Measurements from ENCODE around the gene DOCK6.

DNA sequence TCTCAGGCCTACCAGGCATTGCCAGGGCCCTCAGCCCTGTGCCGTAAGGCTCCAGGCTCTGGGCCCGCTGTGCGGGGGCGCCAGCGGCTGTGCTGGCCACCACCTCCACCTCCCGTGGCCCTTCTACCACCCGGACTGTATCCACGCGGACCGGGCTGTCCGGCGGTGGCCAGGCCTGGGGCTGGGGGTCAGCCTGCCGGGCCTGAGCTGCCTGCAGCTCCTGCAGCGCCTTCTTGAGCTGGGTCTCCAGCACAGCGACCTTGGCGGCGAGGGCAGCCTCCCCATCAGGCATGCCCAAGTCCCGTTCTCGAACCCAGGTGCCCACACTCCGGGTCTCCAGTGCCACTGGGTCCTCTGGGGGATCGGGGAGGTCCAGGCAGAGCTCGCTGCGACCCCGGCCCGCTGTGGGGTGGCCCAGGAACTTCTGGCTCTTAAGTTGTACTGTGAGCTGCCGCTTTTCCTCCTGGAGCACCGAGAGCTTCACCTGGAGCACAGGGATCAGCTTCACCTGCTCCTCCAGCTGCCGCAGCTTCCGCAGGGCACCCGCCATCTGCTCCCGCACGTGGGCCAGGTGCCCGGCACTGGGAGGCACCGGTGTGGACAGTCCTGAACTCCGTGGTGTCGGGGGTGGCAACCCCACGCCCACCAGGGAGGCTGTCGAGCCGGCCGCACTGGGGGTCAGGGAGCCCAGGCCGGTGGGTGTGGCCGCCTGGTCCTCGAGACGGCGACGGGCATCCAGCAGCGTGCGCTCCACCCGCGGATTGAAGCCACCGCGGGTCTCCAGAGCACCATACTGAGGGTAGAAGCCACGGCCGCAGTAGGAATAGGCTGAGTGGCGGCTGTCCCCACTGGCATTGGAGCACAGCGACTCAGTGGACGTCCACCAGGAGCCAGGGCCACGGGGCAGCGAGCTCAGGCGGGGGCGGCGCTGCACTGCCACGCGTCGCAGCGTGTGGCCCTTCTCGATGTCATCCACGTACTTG lies 69.1 kb downstream of the DOCK6 start:
- TF ChIP-seq POLR2A (IDR thresholded peaks at IDR 0.05; ENCODE audit: insufficient read depth in 1 of 2, low read depth in 2 of 2, low read length in 2 of 2), result no peak
- TF ChIP-seq BRCA1 (CRISPR knock-in tag; IDR thresholded peaks at IDR 0.05), result no peak
- TF ChIP-seq, protein P1, sequence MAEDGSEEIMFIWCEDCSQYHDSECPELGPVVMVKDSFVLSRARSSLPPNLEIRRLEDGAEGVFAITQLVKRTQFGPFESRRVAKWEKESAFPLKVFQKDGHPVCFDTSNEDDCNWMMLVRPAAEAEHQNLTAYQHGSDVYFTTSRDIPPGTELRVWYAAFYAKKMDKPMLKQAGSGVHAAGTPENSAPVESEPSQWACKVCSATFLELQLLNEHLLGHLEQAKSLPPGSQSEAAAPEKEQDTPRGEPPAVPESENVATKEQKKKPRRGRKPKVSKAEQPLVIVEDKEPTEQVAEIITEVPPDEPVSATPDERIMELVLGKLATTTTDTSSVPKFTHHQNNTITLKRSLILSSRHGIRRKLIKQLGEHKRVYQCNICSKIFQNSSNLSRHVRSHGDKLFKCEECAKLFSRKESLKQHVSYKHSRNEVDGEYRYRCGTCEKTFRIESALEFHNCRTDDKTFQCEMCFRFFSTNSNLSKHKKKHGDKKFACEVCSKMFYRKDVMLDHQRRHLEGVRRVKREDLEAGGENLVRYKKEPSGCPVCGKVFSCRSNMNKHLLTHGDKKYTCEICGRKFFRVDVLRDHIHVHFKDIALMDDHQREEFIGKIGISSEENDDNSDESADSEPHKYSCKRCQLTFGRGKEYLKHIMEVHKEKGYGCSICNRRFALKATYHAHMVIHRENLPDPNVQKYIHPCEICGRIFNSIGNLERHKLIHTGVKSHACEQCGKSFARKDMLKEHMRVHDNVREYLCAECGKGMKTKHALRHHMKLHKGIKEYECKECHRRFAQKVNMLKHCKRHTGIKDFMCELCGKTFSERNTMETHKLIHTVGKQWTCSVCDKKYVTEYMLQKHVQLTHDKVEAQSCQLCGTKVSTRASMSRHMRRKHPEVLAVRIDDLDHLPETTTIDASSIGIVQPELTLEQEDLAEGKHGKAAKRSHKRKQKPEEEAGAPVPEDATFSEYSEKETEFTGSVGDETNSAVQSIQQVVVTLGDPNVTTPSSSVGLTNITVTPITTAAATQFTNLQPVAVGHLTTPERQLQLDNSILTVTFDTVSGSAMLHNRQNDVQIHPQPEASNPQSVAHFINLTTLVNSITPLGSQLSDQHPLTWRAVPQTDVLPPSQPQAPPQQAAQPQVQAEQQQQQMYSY (CRISPR knock-in tag; IDR thresholded peaks at IDR 0.05), result no peak
- TF ChIP-seq, protein P2, sequence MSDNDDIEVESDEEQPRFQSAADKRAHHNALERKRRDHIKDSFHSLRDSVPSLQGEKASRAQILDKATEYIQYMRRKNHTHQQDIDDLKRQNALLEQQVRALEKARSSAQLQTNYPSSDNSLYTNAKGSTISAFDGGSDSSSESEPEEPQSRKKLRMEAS (IDR thresholded peaks at IDR 0.05), result no peak
- no peak for TF ChIP-seq EP300 (IDR thresholded peaks at IDR 0.05; ENCODE audit: low read depth in 2 of 2, low read length in 2 of 2)
- TF ChIP-seq EP300 (CRISPR knock-in tag; IDR thresholded peaks at IDR 0.05; ENCODE audit: borderline replicate concordance), result no peak

Data from HepG2 (cell line).